DOHH2 (cell line): ENCODE results near the gene LTB4R.

Source experiments
- H3F3A ChIP-seq: fragments of 200-600 bp; sonication (generic), shearing (Covaris generic); 2 replicates; pipeline ENCODE4 v1.6.0; 2016; ENCODE audit warnings: antibody characterized with exemption, mild to moderate bottlenecking; ENCODE audit not compliant: control insufficient read depth, insufficient read depth
- H3K27ac ChIP-seq: fragments of 200-600 bp; sonication (generic); 2 replicates; pipeline ENCODE4 v1.5.1; 2014; ENCODE audit warnings: low read depth, mild to moderate bottlenecking, low read length, moderate library complexity
- H3K27me3 ChIP-seq: fragments of 200-600 bp; sonication (generic); 2 replicates; pipeline ENCODE4 v1.6.1; 2014; ENCODE audit warnings: mild to moderate bottlenecking, low read length, mixed read lengths; ENCODE audit not compliant: control insufficient read depth
- H3K36me3 ChIP-seq: fragments of 200-600 bp; sonication (generic); 2 replicates; pipeline ENCODE4 v1.6.1; 2014; ENCODE audit warnings: mild to moderate bottlenecking, low read length, moderate library complexity, mixed read lengths; ENCODE audit not compliant: control insufficient read depth
- H3K4me1 ChIP-seq: fragments of 200-600 bp; sonication (generic); 2 replicates; pipeline ENCODE4 v1.6.1; 2014; ENCODE audit warnings: mild to moderate bottlenecking, low read length, mixed read lengths; ENCODE audit not compliant: control insufficient read depth
- H3K4me2 ChIP-seq: fragments of 200-600 bp; sonication (generic); 2 replicates; pipeline ENCODE4 v1.6.0; 2014; ENCODE audit warnings: mild to moderate bottlenecking, low read length, moderate library complexity
- H3K4me3 ChIP-seq: fragments of 200-600 bp; sonication (generic); 2 replicates; pipeline ENCODE4 v1.5.1; 2014; ENCODE audit warnings: mild to moderate bottlenecking, low read length, mixed read lengths
- H3K79me2 ChIP-seq: fragments of 200-600 bp; sonication (generic); 2 replicates; pipeline ENCODE4 v1.6.1; 2014; ENCODE audit warnings: mild to moderate bottlenecking, low read length, mixed read lengths; ENCODE audit not compliant: control insufficient read depth
- H3K9me2 ChIP-seq: fragments of 200-600 bp; sonication (generic); replicated peaks from 2 replicates; pipeline ENCODE4 v1.6.1; 2014; ENCODE audit warnings: mild to moderate bottlenecking, low read length, mixed read lengths; ENCODE audit not compliant: control insufficient read depth
- H3K9me3 ChIP-seq: fragments of 200-600 bp; sonication (generic); 2 replicates; pipeline ENCODE4 v1.6.1; 2014; ENCODE audit warnings: antibody characterized with exemption, low read length, mixed read lengths; ENCODE audit not compliant: control insufficient read depth, insufficient read depth
- H4K20me1 ChIP-seq: fragments of 200-600 bp; sonication (generic); 2 replicates; pipeline ENCODE4 v1.6.0; 2014; ENCODE audit warnings: low read depth, mild to moderate bottlenecking, antibody characterized with exemption, low read length, moderate library complexity; ENCODE audit not compliant: control insufficient read depth, insufficient read depth
- CTCF ChIP-seq: fragments of 200-600 bp; sonication (generic); IDR thresholded peaks from one replicate; pipeline ENCODE4 v1.5.1; 2014; ENCODE audit warnings: antibody characterized with exemption, mild to moderate bottlenecking, low read depth, low read length; ENCODE audit not compliant: poor library complexity, severe bottlenecking
- EZH2phosphoT487 ChIP-seq: fragments of 200-600 bp; sonication (generic); IDR thresholded peaks from 2 replicates; pipeline ENCODE4 v1.6.1; 2017; ENCODE audit warnings: borderline replicate concordance, mild to moderate bottlenecking, antibody characterized with exemption, low read length, moderate library complexity, mixed read lengths

The LTB4R gene

DNA sequence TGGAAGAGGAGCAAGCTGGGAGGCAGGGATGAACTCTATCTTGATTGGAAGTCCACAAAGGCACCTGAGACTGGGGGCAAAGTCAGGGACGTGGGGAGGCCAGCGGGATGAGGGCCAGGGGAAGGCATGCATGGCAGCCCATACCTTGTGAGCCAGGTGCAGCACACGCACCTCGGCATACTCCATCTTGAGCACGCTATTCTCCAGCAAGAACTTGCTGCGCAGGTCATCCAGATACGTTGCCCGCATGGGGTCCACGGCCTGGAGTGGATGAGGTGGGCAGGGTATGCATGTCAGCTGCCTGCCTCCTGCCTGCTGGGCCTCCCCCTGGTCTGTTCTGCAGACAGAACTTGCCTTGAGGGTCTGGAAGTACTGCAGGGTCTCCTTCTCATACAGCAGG is 43.8 kb upstream of the LTB4R start:
- peaks cover 4% of the 10 kb centered on the region for H3K79me2 ChIP-seq
- H3K4me3 ChIP-seq: no peak overlapping the region
- H3K36me3 ChIP-seq: no peaks in the 10 kb centered on the region
- H3F3A ChIP-seq: peaks cover 2% of the 10 kb centered on the region; the same call in 1 of the 2 replicates
- H3K27ac ChIP-seq: no peak overlapping the region
- H3K4me2 ChIP-seq: no peak overlapping the region
- H3K9me2 ChIP-seq: no peaks in the 10 kb centered on the region
- no peaks in the 10 kb centered on the region for H3K9me3 ChIP-seq
- peaks cover 17% of the 10 kb centered on the region for H3K4me1 ChIP-seq
- no peaks in the 10 kb centered on the region for H4K20me1 ChIP-seq
- TF ChIP-seq CTCF (no peak), EZH2phosphoT487 (no peak)
- H3K27me3 ChIP-seq: no peaks in the 10 kb centered on the region

GRCh38 chr14:24268225-24268624 is 43.1 kb upstream of the LTB4R start:
- Histone ChIP-seq H3K4me2 (no peak overlapping the region), H3F3A (peaks cover 2% of the 10 kb centered on the region; the same call in 1 of the 2 replicates), H3K9me3 (no peaks in the 10 kb centered on the region), H3K9me2 (no peaks in the 10 kb centered on the region), H4K20me1 (no peaks in the 10 kb centered on the region), H3K4me1 (peaks cover 23% of the 10 kb centered on the region), H3K36me3 (no peaks in the 10 kb centered on the region), H3K4me3 (no peak overlapping the region), H3K27ac (no peak overlapping the region), H3K27me3 (no peaks in the 10 kb centered on the region), H3K79me2 (peaks cover 4% of the 10 kb centered on the region)
- TF ChIP-seq CTCF: no peak
- no peak for TF ChIP-seq EZH2phosphoT487

- Histone ChIP-seq H3K4me1 (peaks cover 35% of the 10 kb centered on the region), H3K27me3 (no peaks in the 10 kb centered on the region), H3K9me2 (no peaks in the 10 kb centered on the region), H3K9me3 (no peaks in the 10 kb centered on the region), H4K20me1 (no peaks in the 10 kb centered on the region), H3K27ac (no peak overlapping the region), H3K79me2 (peaks cover 4% of the 10 kb centered on the region), H3F3A (peaks cover 2% of the 10 kb centered on the region; the same call in 1 of the 2 replicates), H3K36me3 (no peaks in the 10 kb centered on the region), H3K4me3 (no peak overlapping the region), H3K4me2 (no peak overlapping the region)
- TF ChIP-seq EZH2phosphoT487 (no peak), CTCF (no peak)
Measured at GRCh38 chr14:24269368-24269767, 41.9 kb upstream of the LTB4R start.
